OCI-LY1 (cell line): Measurements from ENCODE around the gene BHLHE41.

Source experiments
- CTCF ChIP-seq: fragments of 200-600 bp; sonication (generic), shearing (Covaris generic); IDR thresholded peaks from 2 replicates; pipeline ENCODE4 v1.5.1; 2017; ENCODE audit warnings: mild to moderate bottlenecking, antibody characterized with exemption, low read length, moderate library complexity, mixed read lengths
- EZH2 ChIP-seq: fragments of 200-600 bp; sonication (generic), shearing (Covaris generic); IDR thresholded peaks from 2 replicates; pipeline ENCODE4 v1.8.0; 2017; ENCODE audit warnings: borderline replicate concordance, mixed run types, mild to moderate bottlenecking, antibody characterized with exemption, low read length, moderate library complexity, mixed read lengths

GRCh38 chr12:26126340-26127284 lies 1.8 kb upstream of the BHLHE41 start:
- TF ChIP-seq EZH2 (no peak), CTCF (no peak)
